GM23338 (cell line): Measurements from ENCODE around the gene SLU7. TPM values are rescaled to one million over a fixed set of nuclear protein-coding genes. Genes with fewer than 3 reads are reported as not detected.

Source experiments
- ATAC-seq: fragments of 200-7000 bp; cut with Tn5 transposase; 3 replicates; pipeline ENCODE4 v1.9.1; 2020
- DNase-seq: peaks from one replicate; pipeline ENCODE4 v3.0.0-alpha.2; 2015; ENCODE audit warnings: low spot score
- H2AFZ ChIP-seq: fragments of 200-600 bp; sonication (generic); 2 replicates; pipeline ENCODE4 v1.8.0; 2016; ENCODE audit warnings: antibody characterized with exemption, mild to moderate bottlenecking, moderate library complexity
- H3F3A ChIP-seq: fragments of 200-600 bp; sonication (generic); replicated peaks from 2 replicates; pipeline ENCODE4 v1.8.0; 2017; ENCODE audit warnings: antibody characterized with exemption, mixed run types, low read depth
- H3K27ac ChIP-seq: fragments of 200-600 bp; sonication (generic); 2 replicates; pipeline ENCODE4 v1.6.1; 2016; ENCODE audit warnings: low read depth
- H3K27me3 ChIP-seq: fragments of 200-600 bp; sonication (generic); 2 replicates; pipeline ENCODE4 v1.8.0; 2016; ENCODE audit warnings: mild to moderate bottlenecking, mixed run types, moderate library complexity; ENCODE audit not compliant: insufficient read depth
- H3K36me3 ChIP-seq: fragments of 200-600 bp; sonication (generic); 2 replicates; pipeline ENCODE4 v1.8.0; 2016; ENCODE audit warnings: mild to moderate bottlenecking; ENCODE audit not compliant: insufficient read depth
- H3K4me1 ChIP-seq: fragments of 200-600 bp; sonication (generic); 2 replicates; pipeline ENCODE4 v1.8.0; 2016; ENCODE audit warnings: mild to moderate bottlenecking, moderate library complexity; ENCODE audit not compliant: insufficient read depth
- H3K4me2 ChIP-seq: fragments of 200-600 bp; sonication (generic); 2 replicates; pipeline ENCODE4 v1.7.1; 2017; ENCODE audit warnings: mixed run types
- H3K4me3 ChIP-seq: fragments of 200-600 bp; sonication (generic); 2 replicates; pipeline ENCODE4 v1.6.1; 2016; ENCODE audit warnings: mixed run types
- H3K79me2 ChIP-seq: fragments of 200-600 bp; sonication (generic); replicated peaks from 2 replicates; pipeline ENCODE4 v1.8.0; 2017; ENCODE audit warnings: mild to moderate bottlenecking; ENCODE audit not compliant: insufficient read depth
- H3K9me2 ChIP-seq: fragments of 200-600 bp; sonication (generic); 2 replicates; pipeline ENCODE4 v1.8.0; 2017; ENCODE audit not compliant: insufficient read depth
- H4K20me1 ChIP-seq: fragments of 200-600 bp; sonication (generic); replicated peaks from 2 replicates; pipeline ENCODE4 v1.8.0; 2017; ENCODE audit warnings: mild to moderate bottlenecking; ENCODE audit not compliant: insufficient read depth
- H3K27ac Mint-ChIP-seq: 2 replicates; pipeline ENCODE4 v1.8.0; 2020; ENCODE audit warnings: inconsistent platforms, mild to moderate bottlenecking, moderate library complexity, mixed read lengths
- H3K27me3 Mint-ChIP-seq: 3 replicates; pipeline ENCODE4 v1.8.0; 2022; ENCODE audit warnings: low read depth, mild to moderate bottlenecking, moderate library complexity, mixed read lengths, inconsistent platforms; ENCODE audit not compliant: insufficient read depth, poor library complexity
- H3K36me3 Mint-ChIP-seq: 3 replicates; pipeline ENCODE4 v1.8.0; 2021; ENCODE audit warnings: low read depth, mild to moderate bottlenecking, inconsistent platforms, moderate library complexity, mixed read lengths
- H3K4me1 Mint-ChIP-seq: 3 replicates; pipeline ENCODE4 v1.8.0; 2020; ENCODE audit warnings: mild to moderate bottlenecking, inconsistent platforms, mixed read lengths
- H3K4me3 Mint-ChIP-seq: 3 replicates; pipeline ENCODE4 v1.8.0; 2021; ENCODE audit warnings: moderate library complexity, mild to moderate bottlenecking, inconsistent platforms, mixed read lengths
- H3K9me3 Mint-ChIP-seq: 3 replicates; pipeline ENCODE4 v1.8.0; 2020; ENCODE audit warnings: moderate library complexity, mild to moderate bottlenecking, inconsistent platforms, mixed read lengths
- CREB1 ChIP-seq: fragments of 250-450 bp; sonication (Bioruptor Pico); IDR thresholded peaks from 2 replicates; pipeline ENCODE4 v1.5.0; 2020; ENCODE audit warnings: low read depth, mild to moderate bottlenecking, moderate library complexity
- CTCF ChIP-seq, 2 experiments: fragments of 200-600 bp in 1 of 2; sonication (generic) in 1 of 2; conservative IDR thresholded peaks; 2 replicates each; pipeline versions ENCODE4 v1.5.1 to v1.6.1; 2016 to 2017; ENCODE audit warnings: antibody characterized with exemption in 2 of 2, low read depth in 2 of 2, mild to moderate bottlenecking in 2 of 2, moderate library complexity in 1 of 2
- ETS1 ChIP-seq: IDR thresholded peaks from 2 replicates; pipeline ENCODE4 v1.6.1; 2016; ENCODE audit warnings: antibody characterized with exemption
- EZH2 ChIP-seq: fragments of 200-600 bp; sonication (generic); IDR thresholded peaks from one replicate; pipeline ENCODE4 v1.8.0; 2017; ENCODE audit warnings: antibody characterized with exemption, mild to moderate bottlenecking, low read depth; ENCODE audit not compliant: unreplicated experiment
- EZH2phosphoT487 ChIP-seq: fragments of 200-600 bp; sonication (generic); IDR thresholded peaks from one replicate; pipeline ENCODE4 v1.8.1; 2018; ENCODE audit warnings: antibody characterized with exemption; ENCODE audit not compliant: unreplicated experiment
- JUNB ChIP-seq: IDR thresholded peaks from one replicate; pipeline ENCODE4 v1.6.1; 2016; ENCODE audit warnings: antibody characterized with exemption; ENCODE audit not compliant: unreplicated experiment
- NANOG ChIP-seq: IDR thresholded peaks from 2 replicates; pipeline ENCODE4 v1.6.1; 2016; ENCODE audit warnings: antibody characterized with exemption, borderline replicate concordance
- POLR2AphosphoS5 ChIP-seq: IDR thresholded peaks from 2 replicates; pipeline ENCODE4 v1.6.1; 2016; ENCODE audit warnings: antibody characterized with exemption, low read depth
- REST ChIP-seq: IDR thresholded peaks from one replicate; pipeline ENCODE4 v1.6.1; 2018; ENCODE audit warnings: antibody characterized with exemption; ENCODE audit not compliant: unreplicated experiment
- STAT1 ChIP-seq: IDR thresholded peaks from one replicate; pipeline ENCODE4 v1.6.1; 2016; ENCODE audit warnings: antibody characterized with exemption; ENCODE audit not compliant: unreplicated experiment
- ZNF114 ChIP-seq: fragments of 250-450 bp; sonication (Bioruptor Pico); IDR thresholded peaks from 2 replicates; pipeline ENCODE4 v1.5.0; 2020; ENCODE audit warnings: mild to moderate bottlenecking, moderate library complexity
- ZNF331 ChIP-seq: fragments of 250-450 bp; sonication (Bioruptor Pico); IDR thresholded peaks from 2 replicates; pipeline ENCODE4 v1.5.0; 2020; ENCODE audit warnings: low read depth, mild to moderate bottlenecking, moderate library complexity
- ZNF462 ChIP-seq: fragments of 250-450 bp; sonication (Bioruptor Pico); IDR thresholded peaks from 2 replicates; pipeline ENCODE4 v1.5.0; 2020; ENCODE audit warnings: mild to moderate bottlenecking, moderate library complexity
- polyA plus RNA-seq: library from polyadenylated mRNA; unstranded; fragments of >200 nt; fragmentation: Nextera tagmentation; extraction: Ambion mirVana; gene quantifications from 2 replicates; pipeline ENCODE4 v1.2.1, GENCODE V29; 2016
- total RNA-seq: library from RNA; depleted of rRNA; stranded (reverse); fragments of >200 nt; shearing (Covaris generic); gene quantifications from 2 replicates; pipeline ENCODE4 v1.2.3, GENCODE V29; 2014

The SLU7 gene
- total and polyA plus RNA-seq, 2 experiments from 2014 or later, result 27.0 to 47.5 TPM

- H4K20me1 ChIP-seq, result no peaks in the 10 kb centered on the region
- H3K36me3 ChIP-seq, result no peaks in the 10 kb centered on the region
- no peak overlapping the region for H3K27ac ChIP-seq
- H3K27me3 ChIP-seq, result no peaks in the 10 kb centered on the region
- peaks cover 6% of the 10 kb centered on the region; the same call in 2 of the 3 replicates for H3K4me1 Mint-ChIP-seq
- no peak overlapping the region for H3K4me2 ChIP-seq
- no peaks in the 10 kb centered on the region; the same call in 1 of the 2 replicates for H3K9me2 ChIP-seq
- peaks cover 3% of the 10 kb centered on the region; the same call in 1 of the 2 replicates for H3K4me1 ChIP-seq
- peaks cover 16% of the 10 kb centered on the region; the same call in 2 of the 3 replicates for H3K36me3 Mint-ChIP-seq
- H2AFZ ChIP-seq, result no peak overlapping the region
- H3K27ac Mint-ChIP-seq, result no peak overlapping the region
- no peak for ATAC-seq
- TF ChIP-seq ZNF114 (CRISPR knock-in tag), result no peak
- TF ChIP-seq REST, result no peak
- TF ChIP-seq ZNF331 (CRISPR knock-in tag), result no peak
- TF ChIP-seq JUNB, result no peak
- no peak for TF ChIP-seq ZNF462 (CRISPR knock-in tag)
- no peak for TF ChIP-seq NANOG
- no peak for TF ChIP-seq ETS1
- no peak for TF ChIP-seq EZH2phosphoT487
- TF ChIP-seq STAT1, result no peak
- TF ChIP-seq EZH2, result no peak
- no peak for TF ChIP-seq CTCF (conservative IDR thresholded peaks at IDR 0.05; ENCODE audit: low read depth in 2 of 2)
- TF ChIP-seq POLR2AphosphoS5, result no peak
- TF ChIP-seq CREB1 (CRISPR knock-in tag), result no peak
- H3K9me3 Mint-ChIP-seq, result peaks cover 17% of the 10 kb centered on the region; the same call in 2 of the 3 replicates
- H3K4me3 ChIP-seq, result no peak overlapping the region
- no peaks in the 10 kb centered on the region for H3K79me2 ChIP-seq
- no peak overlapping the region for H3K4me3 Mint-ChIP-seq
- peaks cover 2% of the 10 kb centered on the region for H3K27me3 Mint-ChIP-seq
- H3F3A ChIP-seq, result no peaks in the 10 kb centered on the region
- no peak for DNase-seq
Observed at GRCh38 chr5:160384681-160385080, 34.2 kb downstream of the SLU7 start.
